Adrenal gland (tissue), 5 donors: ENCODE results near the gene PPFIA4.

ENCODE experiments used
- POLR2A ChIP-seq, 2 donors: fragments of 450-650 bp; IDR thresholded peaks; one replicate each; pipeline ENCODE4 v1.6.1; 2017; ENCODE audit warnings: antibody characterized with exemption in 2 of 2, mild to moderate bottlenecking in 2 of 2, moderate library complexity in 1 of 2
- TF ChIP-seq, protein P1 (sequence below), 6 experiments: fragments of 450-650 bp in 4 of 6; fragments of 200-600 bp in 2 of 6; sonication (generic) in 1 of 6; IDR thresholded peaks; 1 replicate in 5 of 6; 2 replicates in 1 of 6; pipeline versions ENCODE4 v1.5.1 to v1.8.0; 2016 to 2021; ENCODE audit warnings: antibody characterized with exemption in 6 of 6, mild to moderate bottlenecking in 2 of 6, moderate library complexity in 1 of 6
- donor health status: DM: no; HTN: no; CAD: no.

- TF ChIP-seq, protein P1, sequence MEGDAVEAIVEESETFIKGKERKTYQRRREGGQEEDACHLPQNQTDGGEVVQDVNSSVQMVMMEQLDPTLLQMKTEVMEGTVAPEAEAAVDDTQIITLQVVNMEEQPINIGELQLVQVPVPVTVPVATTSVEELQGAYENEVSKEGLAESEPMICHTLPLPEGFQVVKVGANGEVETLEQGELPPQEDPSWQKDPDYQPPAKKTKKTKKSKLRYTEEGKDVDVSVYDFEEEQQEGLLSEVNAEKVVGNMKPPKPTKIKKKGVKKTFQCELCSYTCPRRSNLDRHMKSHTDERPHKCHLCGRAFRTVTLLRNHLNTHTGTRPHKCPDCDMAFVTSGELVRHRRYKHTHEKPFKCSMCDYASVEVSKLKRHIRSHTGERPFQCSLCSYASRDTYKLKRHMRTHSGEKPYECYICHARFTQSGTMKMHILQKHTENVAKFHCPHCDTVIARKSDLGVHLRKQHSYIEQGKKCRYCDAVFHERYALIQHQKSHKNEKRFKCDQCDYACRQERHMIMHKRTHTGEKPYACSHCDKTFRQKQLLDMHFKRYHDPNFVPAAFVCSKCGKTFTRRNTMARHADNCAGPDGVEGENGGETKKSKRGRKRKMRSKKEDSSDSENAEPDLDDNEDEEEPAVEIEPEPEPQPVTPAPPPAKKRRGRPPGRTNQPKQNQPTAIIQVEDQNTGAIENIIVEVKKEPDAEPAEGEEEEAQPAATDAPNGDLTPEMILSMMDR (IDR thresholded peaks at IDR 0.05), result no peak
- no peak for TF ChIP-seq POLR2A (IDR thresholded peaks at IDR 0.05)
These were observed 9.2 kb upstream of the PPFIA4 start for GRCh38 chr1:203017061-203017460.
